Measurements from ENCODE around the gene MTX1. TPM values are rescaled to one million over a fixed set of nuclear protein-coding genes. Genes with fewer than 3 reads are reported as not detected.

The MTX1 gene
- total and polyA plus RNA-seq, 9 of the 15 experiments (the other 6 are each of a cell fraction or from before 2014, with no cell fraction given), result 29.1 to 98.4 (median 66.9) TPM

- TF ChIP-seq ZBTB40 (IDR thresholded peaks at IDR 0.05) (no peak), ZBTB40 (CRISPR knock-in tag; IDR thresholded peaks at IDR 0.05) (no peak), KDM1A (IDR thresholded peaks at IDR 0.05) (no peak)
Observed at GRCh38 chr1:155175927-155176371, 32.5 kb upstream of the MTX1 start (continued).

Measured in K562 (cell line).